Stimulated activated naive CD8-positive, alpha-beta T cell treated with anti-CD3 and anti-CD28 coated beads, Interleukin-15, Interleukin-2, amounts not matched to agents 100 ng/mL and 50 ng/mL, for 24 hours (primary cell): Measurements from ENCODE around the gene CACNA2D4.

Source experiments
- H3K27ac Mint-ChIP-seq: one replicate; pipeline ENCODE4 v1.8.0; 2021; ENCODE audit warnings: mild to moderate bottlenecking, mixed read lengths
- H3K27me3 Mint-ChIP-seq: one replicate; pipeline ENCODE4 v1.8.0; 2021; ENCODE audit warnings: mixed read lengths
- H3K36me3 Mint-ChIP-seq: one replicate; pipeline ENCODE4 v1.8.0; 2021; ENCODE audit warnings: low read depth, mixed read lengths
- H3K4me1 Mint-ChIP-seq: one replicate; pipeline ENCODE4 v1.8.0; 2021; ENCODE audit warnings: low read depth, mixed read lengths
- H3K4me3 Mint-ChIP-seq: one replicate; pipeline ENCODE4 v1.8.0; 2021; ENCODE audit warnings: mild to moderate bottlenecking, mixed read lengths
- H3K9me3 Mint-ChIP-seq: one replicate; pipeline ENCODE4 v1.8.0; 2021; ENCODE audit warnings: mixed read lengths

Gene CACNA2D4

DNA sequence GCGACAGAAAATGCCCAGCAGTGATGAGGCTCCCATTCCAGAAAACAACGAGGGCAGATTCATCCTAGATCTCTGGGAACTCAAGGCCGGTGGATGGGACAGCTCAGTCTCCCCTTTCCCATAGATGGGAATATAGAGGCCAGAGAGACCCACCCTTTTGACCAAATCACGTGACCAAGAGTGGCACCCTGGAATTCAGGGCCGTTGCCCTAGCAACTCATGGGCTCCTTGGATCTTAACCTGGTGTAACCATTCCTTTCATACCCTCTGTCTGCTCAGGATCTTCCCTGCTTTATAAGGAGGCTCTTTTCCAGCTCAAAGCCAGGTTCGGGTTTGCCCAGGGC, 106.5 kb downstream of the CACNA2D4 start:
- H3K9me3 Mint-ChIP-seq, result no peaks in the 10 kb centered on the region
- no peak overlapping the region for H3K4me3 Mint-ChIP-seq
- peaks cover 10% of the 10 kb centered on the region for H3K4me1 Mint-ChIP-seq
- no peaks in the 10 kb centered on the region for H3K27me3 Mint-ChIP-seq
- H3K36me3 Mint-ChIP-seq, result no peaks in the 10 kb centered on the region
- peak overlapping the region; percentile 37 for H3K27ac Mint-ChIP-seq

DNA sequence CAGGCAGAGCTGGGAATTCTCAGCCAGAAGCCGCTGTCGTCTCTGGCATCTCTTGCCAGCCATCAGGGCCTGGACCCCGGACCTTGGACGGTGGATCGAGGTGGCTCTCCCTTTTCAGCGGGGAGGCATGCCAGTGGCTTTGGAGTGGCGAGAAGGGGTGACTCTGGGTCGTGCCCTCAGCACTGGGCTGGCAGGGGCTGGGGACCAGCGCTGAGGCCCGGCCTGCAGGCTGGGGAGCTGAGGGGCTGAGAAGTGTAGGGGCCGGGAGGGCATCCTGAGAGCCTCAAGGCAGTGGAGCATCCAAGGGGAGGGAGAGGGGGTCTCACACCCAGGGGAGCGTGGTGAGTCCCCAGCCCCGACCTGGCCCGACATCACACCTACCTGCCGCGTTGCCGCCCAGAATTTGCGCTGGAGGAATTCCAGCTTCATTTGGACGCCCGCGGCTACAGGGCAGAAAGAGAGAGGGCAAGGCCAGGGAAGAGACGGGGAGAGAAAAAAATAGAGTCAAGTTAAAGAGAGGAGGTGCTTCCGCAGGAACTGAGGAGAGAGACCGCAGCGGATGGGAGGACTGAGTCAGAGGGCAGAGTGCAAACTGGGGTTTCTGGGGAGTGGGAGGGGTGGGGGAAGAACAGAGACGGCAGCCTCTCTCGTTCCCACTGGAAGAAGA, 107.0 kb downstream of the CACNA2D4 start:
- Mint-ChIP-seq H3K27me3 (no peaks in the 10 kb centered on the region), H3K9me3 (no peaks in the 10 kb centered on the region), H3K36me3 (no peaks in the 10 kb centered on the region), H3K4me3 (peak overlapping the region; percentile 31), H3K27ac (peak overlapping the region; percentile 37), H3K4me1 (peaks cover 10% of the 10 kb centered on the region)

DNA sequence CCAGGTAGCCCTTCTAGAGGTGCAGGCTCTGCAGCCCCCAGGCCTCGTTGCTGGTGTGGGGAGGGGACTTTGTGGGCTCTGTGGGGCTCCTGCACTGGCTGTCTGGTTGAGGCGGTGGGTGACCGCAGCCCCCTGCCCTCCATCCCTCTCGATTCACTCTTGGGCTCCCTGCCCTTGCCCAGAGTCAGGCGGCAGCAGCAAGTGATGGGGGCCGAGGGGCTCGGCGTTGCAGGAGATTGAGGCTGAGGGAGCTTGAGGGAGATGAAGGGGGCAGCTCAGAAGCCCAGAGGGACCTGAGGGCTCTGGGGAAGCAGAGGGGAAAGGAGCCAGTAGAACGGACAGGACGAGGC, 107.5 kb downstream of the CACNA2D4 start:
- no peaks in the 10 kb centered on the region for H3K27me3 Mint-ChIP-seq
- peaks cover 10% of the 10 kb centered on the region for H3K4me1 Mint-ChIP-seq
- H3K4me3 Mint-ChIP-seq, result peak overlapping the region; percentile 31
- no peak overlapping the region for H3K27ac Mint-ChIP-seq
- no peaks in the 10 kb centered on the region for H3K36me3 Mint-ChIP-seq
- no peaks in the 10 kb centered on the region for H3K9me3 Mint-ChIP-seq

DNA sequence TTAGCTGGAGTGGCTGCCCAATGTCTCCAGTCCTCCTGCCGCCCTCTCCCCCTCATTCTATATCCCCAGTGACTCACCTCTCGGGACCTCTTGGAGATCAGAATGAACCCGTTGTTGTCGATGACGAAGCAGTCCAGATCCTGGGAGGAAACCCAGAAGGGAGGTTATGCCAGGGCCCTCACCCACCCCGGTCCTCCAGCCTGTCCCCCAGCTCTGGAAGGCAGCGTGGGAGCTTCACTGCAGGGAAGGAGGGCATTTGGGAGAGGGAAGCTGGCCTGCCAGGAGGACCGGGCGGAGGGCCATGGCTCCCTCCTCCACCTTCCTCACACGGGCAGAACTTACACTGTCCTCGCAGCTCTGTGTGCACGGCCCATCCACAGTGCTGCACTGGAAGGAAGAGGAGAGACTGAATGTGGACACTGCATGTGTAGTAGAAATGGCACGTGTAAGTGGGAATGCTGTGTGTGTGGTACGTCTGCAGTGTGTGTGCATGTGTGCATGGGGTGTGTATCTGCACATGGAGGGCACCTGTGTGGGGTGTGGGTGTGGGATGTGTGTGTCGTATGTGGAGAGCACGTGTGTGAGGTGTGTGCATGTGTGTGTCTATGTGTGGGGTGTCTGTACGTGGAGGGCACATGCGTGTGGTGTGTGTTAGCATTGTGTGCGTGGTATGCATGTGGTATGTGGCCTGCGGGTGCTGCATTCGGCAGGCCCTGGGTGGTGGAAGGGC, 108.1 kb downstream of the CACNA2D4 start:
- peaks cover 10% of the 10 kb centered on the region for H3K4me1 Mint-ChIP-seq
- H3K27me3 Mint-ChIP-seq, result no peaks in the 10 kb centered on the region
- peak overlapping the region; percentile 80 for H3K27ac Mint-ChIP-seq
- no peaks in the 10 kb centered on the region for H3K9me3 Mint-ChIP-seq
- no peaks in the 10 kb centered on the region for H3K36me3 Mint-ChIP-seq
- H3K4me3 Mint-ChIP-seq, result no peak overlapping the region

- Mint-ChIP-seq H3K4me3 (no peak overlapping the region), H3K4me1 (peaks cover 12% of the 10 kb centered on the region), H3K27me3 (no peaks in the 10 kb centered on the region), H3K9me3 (no peaks in the 10 kb centered on the region), H3K36me3 (no peaks in the 10 kb centered on the region), H3K27ac (peak overlapping the region; percentile 80)
Measured at GRCh38 chr12:1809591-1810190, 108.8 kb downstream of the CACNA2D4 start.

GRCh38 chr12:1808798-1809480, 109.5 kb downstream of the CACNA2D4 start:
- Mint-ChIP-seq H3K36me3 (no peaks in the 10 kb centered on the region), H3K9me3 (peaks cover 4% of the 10 kb centered on the region), H3K27ac (peak overlapping the region; percentile 45), H3K27me3 (no peaks in the 10 kb centered on the region), H3K4me1 (peaks cover 16% of the 10 kb centered on the region), H3K4me3 (no peak overlapping the region)

DNA sequence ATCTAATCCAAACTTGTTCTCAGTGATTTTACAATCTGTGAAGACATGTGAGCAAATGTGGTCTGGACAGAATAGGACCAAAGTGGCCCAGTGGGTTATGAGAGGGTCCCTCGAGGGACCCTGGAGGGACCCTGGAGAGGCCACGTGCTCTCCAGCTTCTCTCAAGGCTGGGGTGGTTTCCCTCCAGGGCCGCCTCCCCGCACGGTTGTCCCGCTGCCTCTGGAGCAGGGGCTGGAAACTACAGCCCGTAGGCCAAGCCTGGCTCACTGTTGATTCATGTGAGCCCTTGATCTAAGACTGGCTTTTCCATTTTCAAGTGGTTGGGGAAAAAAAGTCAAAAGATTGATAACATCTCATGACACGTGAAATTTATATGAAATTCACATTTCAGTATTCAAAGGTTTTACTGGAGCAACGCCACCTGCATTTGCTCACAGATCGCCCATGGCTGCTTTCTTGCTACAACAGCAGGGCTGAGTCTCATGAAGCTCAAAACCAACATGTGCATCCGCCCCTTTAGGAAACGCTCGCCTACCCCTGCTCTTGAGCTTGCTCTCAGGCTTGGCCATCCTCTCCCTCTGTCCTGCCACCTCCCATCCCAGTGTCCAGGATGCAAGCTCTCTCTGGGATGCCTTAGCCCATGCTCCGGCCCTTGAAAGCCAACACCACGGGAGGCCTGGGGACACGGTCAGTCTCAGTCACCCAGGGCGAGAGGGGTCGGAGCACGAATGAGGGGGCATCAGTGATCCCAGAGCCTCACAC, 110.2 kb downstream of the CACNA2D4 start:
- Mint-ChIP-seq H3K4me1 (peaks cover 16% of the 10 kb centered on the region), H3K36me3 (no peaks in the 10 kb centered on the region), H3K27me3 (no peaks in the 10 kb centered on the region), H3K27ac (no peak overlapping the region), H3K4me3 (no peak overlapping the region), H3K9me3 (peaks cover 4% of the 10 kb centered on the region)

DNA sequence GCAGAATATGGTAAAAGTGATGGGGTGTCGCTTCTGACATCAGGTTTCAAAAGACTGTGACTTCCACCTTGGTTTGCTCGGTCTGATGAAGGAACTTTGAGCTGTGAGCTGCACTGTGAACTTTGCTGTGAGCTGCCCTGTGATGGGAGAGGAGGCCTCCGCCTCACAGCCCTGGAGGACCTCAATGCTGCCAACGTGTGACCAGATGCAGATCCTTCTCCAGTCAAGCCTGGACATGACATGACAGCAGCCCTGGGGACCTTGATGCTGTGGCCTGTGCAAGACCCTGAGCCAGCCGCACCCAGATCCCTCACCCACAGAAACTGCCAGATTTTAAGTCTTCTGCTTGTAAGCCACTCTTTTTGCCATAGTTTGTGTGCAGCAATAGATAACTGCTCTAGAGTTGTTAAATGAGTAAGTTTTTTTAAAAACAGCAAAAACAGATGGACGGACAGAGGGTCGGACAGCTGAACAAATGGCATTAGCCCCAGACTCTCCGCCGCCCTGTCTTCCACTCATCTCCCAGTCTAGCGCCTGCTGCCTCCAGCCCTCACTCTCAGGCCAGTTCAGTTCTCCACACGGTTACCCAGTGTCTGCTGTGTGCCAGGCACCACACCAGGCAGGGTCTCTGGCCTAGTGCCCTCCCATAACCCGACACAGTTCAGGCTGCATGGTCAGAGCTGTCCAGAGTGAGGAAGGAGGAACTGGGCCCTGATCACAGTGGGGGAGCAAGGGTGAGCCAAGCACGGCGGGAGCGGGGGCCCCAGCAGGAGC, 111.2 kb downstream of the CACNA2D4 start:
- no peaks in the 10 kb centered on the region for H3K27me3 Mint-ChIP-seq
- peaks cover 4% of the 10 kb centered on the region for H3K9me3 Mint-ChIP-seq
- H3K4me1 Mint-ChIP-seq, result peaks cover 16% of the 10 kb centered on the region
- H3K27ac Mint-ChIP-seq, result no peak overlapping the region
- H3K4me3 Mint-ChIP-seq, result no peak overlapping the region
- H3K36me3 Mint-ChIP-seq, result no peaks in the 10 kb centered on the region

DNA sequence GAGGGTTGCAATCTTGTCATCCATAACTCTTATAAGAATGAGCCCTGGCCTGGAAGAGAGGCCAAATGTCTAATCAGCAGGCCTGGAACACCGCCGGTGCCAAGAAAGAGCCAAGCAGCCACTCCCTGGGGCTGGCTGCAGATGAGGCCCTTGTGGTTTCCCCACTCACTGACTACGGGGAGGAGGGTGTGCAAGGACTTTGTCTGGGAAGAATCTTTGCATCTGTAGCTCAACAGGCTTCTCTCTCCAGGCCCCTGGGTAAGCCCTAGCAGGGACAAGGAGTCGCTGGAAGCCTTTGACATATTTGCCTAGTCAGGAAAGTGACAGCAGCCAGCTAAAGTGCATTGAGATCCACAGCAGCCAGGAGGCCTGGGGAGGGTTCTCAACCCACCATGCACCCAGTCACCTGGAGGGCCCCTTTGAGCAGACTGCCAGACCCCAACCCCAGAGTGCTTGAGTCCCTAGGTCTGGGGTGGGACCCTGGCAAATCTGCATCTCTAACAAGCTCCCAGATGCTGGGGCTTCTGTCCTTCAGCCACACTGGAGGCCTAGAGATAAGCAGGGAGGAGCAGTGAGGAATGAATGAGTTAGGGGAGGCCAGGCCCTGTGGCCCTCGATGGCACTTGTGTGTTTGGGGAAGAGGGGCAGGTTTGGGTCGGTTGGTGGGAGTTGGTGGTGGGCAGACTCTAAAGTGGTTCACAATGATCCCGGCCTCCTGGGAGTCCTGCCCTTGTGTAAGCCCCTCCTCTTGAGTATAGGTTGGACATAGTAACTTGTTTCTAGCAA, 112.0 kb downstream of the CACNA2D4 start:
- Mint-ChIP-seq H3K4me1 (peaks cover 16% of the 10 kb centered on the region), H3K27ac (no peak overlapping the region), H3K27me3 (no peaks in the 10 kb centered on the region), H3K4me3 (no peak overlapping the region), H3K9me3 (peaks cover 4% of the 10 kb centered on the region), H3K36me3 (no peaks in the 10 kb centered on the region)

- H3K9me3 Mint-ChIP-seq, result peaks cover 4% of the 10 kb centered on the region
- H3K27ac Mint-ChIP-seq, result no peak overlapping the region
- H3K4me1 Mint-ChIP-seq, result peaks cover 14% of the 10 kb centered on the region
- no peaks in the 10 kb centered on the region for H3K36me3 Mint-ChIP-seq
- H3K27me3 Mint-ChIP-seq, result no peaks in the 10 kb centered on the region
- no peak overlapping the region for H3K4me3 Mint-ChIP-seq
Measured at GRCh38 chr12:1805441-1806081, 112.9 kb downstream of the CACNA2D4 start.

DNA sequence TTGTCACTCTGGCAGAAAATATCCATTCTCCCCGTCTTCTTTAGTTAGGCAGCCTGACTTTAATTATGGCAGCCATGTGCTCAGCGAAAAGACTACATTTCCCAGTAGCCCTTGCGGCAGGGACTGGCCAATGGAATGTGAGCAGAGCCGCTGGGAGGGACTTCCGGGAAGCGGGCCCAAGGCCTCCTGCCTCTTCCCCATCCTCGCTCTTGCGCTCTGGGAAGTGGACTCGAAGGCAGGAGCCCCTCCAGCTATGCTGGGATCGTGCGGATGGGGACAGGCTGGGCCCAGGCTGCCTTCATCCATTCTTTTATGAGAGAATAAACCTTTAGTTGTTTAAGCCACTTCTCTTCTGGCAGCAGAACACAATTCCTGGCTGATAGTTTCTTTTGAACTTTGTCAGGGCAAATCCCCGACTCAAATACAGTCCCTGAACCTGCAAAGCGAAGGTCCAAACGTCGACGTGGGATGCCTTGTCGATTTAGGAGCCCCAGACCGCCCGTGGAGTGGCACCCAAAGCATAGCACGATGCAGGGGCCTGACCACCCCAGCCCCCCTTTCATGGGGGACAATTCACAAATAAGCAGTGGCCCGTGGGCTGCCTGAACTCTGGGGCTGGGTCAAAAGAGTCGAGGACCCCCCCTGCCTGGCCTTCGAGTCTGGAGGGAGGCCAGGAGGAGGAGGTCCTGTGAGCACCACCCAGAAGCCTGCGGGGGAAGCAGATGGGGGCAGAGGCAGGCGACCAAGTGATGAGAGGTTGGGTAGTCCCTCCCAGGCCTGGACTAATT, 113.7 kb downstream of the CACNA2D4 start:
- Mint-ChIP-seq H3K4me1 (peaks cover 8% of the 10 kb centered on the region), H3K36me3 (no peaks in the 10 kb centered on the region), H3K27ac (peak overlapping the region; percentile 71), H3K27me3 (no peaks in the 10 kb centered on the region), H3K9me3 (peaks cover 4% of the 10 kb centered on the region), H3K4me3 (no peak overlapping the region)

DNA sequence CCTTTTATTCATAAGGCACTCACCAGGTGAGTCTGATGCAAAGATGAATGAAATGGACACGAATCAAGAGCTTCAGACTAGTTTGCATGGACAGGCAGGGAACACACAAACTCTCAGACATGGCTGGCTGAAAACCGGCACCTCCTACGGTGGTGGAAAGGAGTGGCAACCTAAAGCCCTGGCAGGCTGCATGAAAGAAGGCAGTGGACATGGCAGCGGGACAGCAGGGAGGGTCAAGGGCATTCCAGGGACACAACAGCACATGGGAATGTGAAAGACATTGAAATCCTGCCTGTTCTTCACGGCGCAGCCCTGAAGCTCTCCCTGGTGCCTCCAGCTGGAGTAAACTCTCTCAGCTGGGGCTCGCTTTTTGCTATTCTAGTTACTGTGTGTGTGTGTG, 114.7 kb downstream of the CACNA2D4 start:
- H3K27ac Mint-ChIP-seq, result no peak overlapping the region
- peaks cover 4% of the 10 kb centered on the region for H3K9me3 Mint-ChIP-seq
- H3K27me3 Mint-ChIP-seq, result no peaks in the 10 kb centered on the region

More for the DNA sequence above, 114.7 kb downstream of the CACNA2D4 start:
- Mint-ChIP-seq H3K36me3 (no peaks in the 10 kb centered on the region), H3K4me1 (peaks cover 7% of the 10 kb centered on the region), H3K4me3 (no peak overlapping the region)
